Measurements from ENCODE around the gene CALML4. TPM values are rescaled to one million over a fixed set of nuclear protein-coding genes. Genes with fewer than 3 reads are reported as not detected.
"Not testable (repeated sequence)": the region's sequence is repeated elsewhere in the genome, so short reads cannot be mapped to it uniquely, and the experiment has no call there.

The CALML4 gene
- total RNA-seq, 6 donors from 2014 or later, result 3.6 to 33.7 (median 7.0) TPM

DNA sequence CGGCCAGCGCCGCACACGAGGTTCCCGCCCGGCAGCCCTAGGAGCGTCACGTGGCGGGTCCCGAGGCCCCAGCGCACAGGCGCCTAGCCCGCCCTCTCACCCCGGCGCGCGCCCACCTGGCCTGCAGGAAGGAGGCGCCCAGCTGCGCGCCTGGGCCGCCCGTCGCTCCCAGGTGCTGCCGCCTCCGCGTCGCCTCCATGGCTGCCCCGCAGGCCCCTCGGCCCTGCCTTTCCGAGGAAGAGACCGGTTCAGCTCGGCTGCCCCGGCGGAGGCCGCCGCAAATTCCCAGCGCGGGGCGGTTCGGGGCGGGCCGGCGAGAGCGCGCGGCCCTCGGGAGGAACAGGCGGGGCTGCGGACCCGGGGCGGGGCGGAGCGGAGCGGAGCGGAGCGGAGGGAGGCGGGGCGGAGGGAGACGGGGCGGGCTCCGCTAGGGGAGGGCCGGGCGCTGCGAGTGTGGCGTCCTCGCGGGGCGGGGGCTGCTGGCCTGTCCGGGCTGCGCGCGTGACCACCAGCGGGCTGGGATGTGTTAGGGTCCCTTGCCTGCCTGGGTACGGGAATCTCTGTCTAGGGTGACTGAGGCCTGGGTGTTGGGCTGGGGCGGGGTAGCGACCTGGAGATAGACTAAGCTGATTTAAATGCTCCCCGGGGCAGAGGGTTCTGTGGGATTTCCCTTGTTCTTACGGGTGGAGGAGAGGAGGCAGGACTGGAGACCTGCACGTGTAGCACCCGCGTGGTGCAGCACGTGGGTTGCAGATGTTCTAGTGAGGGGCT lies 24.4 kb upstream of the CALML4 start, which contains the start of gene CLN6:
TSS of gene CLN6 (minus strand) at position 343 of the 771 bp plus-strand sequence. CDS start at position 199, 144 bp downstream.
- peak within 1 kb of the TSS; percentile 62 to 86 (median 78) for H3K27ac ChIP-seq
- peak within 1 kb of the TSS; percentile 62 to 99 (median 74) for H3K4me3 ChIP-seq
- DNase-seq (peak; percentile 88 to 97), ATAC-seq (ENCODE audit: low FRiP score in 2 of 2) (peak; percentile 93 to 98)
- peaks cover 14 to 29% (median 18%) of the 10 kb centered on the region in 4 donors for H3K4me1 ChIP-seq
- no peaks in the 10 kb centered on the region for H3K27me3 ChIP-seq
- H3K36me3 ChIP-seq, result no peaks in the 10 kb centered on the region
- no peaks in the 10 kb centered on the region for H3K9me3 ChIP-seq
- TF ChIP-seq POLR2A (IDR thresholded peaks at IDR 0.05) (peak in 2 of 4 donors; percentile 43 to 70), POLR2AphosphoS5 (IDR thresholded peaks at IDR 0.05) (peak in 1 of 2 donors; percentile 29), EP300 (IDR thresholded peaks at IDR 0.05) (no peak)
- TF ChIP-seq, protein P1, sequence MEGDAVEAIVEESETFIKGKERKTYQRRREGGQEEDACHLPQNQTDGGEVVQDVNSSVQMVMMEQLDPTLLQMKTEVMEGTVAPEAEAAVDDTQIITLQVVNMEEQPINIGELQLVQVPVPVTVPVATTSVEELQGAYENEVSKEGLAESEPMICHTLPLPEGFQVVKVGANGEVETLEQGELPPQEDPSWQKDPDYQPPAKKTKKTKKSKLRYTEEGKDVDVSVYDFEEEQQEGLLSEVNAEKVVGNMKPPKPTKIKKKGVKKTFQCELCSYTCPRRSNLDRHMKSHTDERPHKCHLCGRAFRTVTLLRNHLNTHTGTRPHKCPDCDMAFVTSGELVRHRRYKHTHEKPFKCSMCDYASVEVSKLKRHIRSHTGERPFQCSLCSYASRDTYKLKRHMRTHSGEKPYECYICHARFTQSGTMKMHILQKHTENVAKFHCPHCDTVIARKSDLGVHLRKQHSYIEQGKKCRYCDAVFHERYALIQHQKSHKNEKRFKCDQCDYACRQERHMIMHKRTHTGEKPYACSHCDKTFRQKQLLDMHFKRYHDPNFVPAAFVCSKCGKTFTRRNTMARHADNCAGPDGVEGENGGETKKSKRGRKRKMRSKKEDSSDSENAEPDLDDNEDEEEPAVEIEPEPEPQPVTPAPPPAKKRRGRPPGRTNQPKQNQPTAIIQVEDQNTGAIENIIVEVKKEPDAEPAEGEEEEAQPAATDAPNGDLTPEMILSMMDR (IDR thresholded peaks at IDR 0.05), result peak in 2 of 6 experiments; percentile 8 to 16
- WGBS, 2 donors, result 0% methylated on average over 4 to 44 of the region's 82 CpGs

DNA sequence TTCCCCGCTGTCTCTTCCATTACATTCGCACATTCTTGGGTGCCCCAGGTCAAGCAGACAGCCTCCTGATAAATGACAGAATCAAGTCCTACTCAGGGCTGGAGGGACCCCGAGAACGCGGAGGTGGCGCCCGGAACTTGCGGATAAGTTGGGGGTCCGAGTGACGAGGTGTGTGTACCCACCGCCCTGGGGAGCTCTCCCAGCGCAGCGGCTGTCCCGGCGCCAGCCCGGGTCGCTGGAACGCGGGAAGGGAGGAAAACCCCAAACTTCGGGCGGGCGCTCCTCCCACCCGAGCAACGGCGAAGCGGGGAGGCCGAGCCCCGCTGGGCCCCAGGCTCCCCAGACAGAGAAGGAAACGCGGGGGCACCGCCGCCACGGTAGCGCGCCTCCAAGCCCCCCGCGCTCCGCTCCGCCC lies 23.8 kb upstream of the CALML4 start:
- Histone ChIP-seq H3K4me1 (peaks cover 14 to 29% (median 18%) of the 10 kb centered on the region in 4 donors), H3K36me3 (no peaks in the 10 kb centered on the region), H3K4me3 (peak overlapping the region; percentile 62 to 99 (median 74)), H3K9me3 (no peaks in the 10 kb centered on the region), H3K27ac (peak overlapping the region; percentile 62 to 86 (median 78)), H3K27me3 (no peaks in the 10 kb centered on the region)
- no peak for TF ChIP-seq EP300 (IDR thresholded peaks at IDR 0.05)
- no peak for TF ChIP-seq POLR2AphosphoS5 (IDR thresholded peaks at IDR 0.05)
- TF ChIP-seq, protein P1 (IDR thresholded peaks at IDR 0.05), result no peak
- TF ChIP-seq POLR2A (IDR thresholded peaks at IDR 0.05), result no peak
- ATAC-seq (ENCODE audit: low FRiP score in 2 of 2) (peak in 1 of 2 donors; percentile 30), DNase-seq (no peak)
- WGBS, 2 donors, result 0 to 1% methylated on average over 18 to 23 of the region's 39 CpGs

DNA sequence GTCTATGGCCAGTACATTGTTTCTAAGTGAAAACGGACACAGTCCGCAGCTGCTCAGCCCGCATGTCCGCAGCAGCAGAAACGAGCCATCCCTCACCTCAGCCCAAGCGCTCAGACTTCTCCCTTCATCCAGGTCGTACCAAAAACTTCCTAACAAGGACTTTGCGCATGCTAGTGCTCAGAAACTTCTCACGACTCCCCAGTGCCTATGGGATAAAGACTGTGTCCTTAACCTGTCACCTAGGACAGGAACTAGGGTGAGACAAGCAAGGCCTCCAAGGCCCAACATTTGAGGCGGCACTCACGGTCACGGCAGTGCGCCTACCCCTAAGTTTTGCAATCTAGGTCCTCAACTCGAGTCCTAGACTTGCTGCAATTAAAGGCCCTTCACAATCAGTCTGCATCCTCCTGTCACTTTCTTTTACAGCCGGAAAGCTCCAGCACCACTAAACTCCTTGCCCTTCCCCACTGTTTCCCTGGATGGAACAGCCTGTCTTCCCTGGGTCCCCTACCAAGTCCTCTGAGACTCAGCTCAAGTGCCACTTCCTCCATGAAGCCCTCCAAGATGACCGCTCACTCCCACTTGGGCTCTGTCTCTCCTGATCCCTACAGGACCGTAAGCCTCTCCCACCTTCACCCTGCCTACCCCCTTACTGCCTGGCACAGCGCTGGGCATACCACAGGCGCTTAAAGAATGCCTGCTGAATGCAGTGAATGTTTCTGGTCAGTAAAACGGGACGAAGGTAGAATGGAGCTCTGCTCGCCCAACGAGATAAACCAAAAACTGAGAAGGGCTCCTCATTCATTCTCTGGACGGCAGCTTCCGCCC lies 23.2 kb upstream of the CALML4 start:
- no peak for ATAC-seq (ENCODE audit: low FRiP score in 2 of 2)
- H3K4me1 ChIP-seq, result peaks cover 14 to 29% (median 18%) of the 10 kb centered on the region in 4 donors
- no peak for TF ChIP-seq POLR2AphosphoS5 (IDR thresholded peaks at IDR 0.05)
- H3K27me3 ChIP-seq, result no peaks in the 10 kb centered on the region
- peak overlapping the region in 3 of 4 donors; percentile 74 to 86 (median 83) for H3K27ac ChIP-seq
- H3K36me3 ChIP-seq, result no peaks in the 10 kb centered on the region
- 36 to 40% methylated on average over 25 of the region's 25 CpGs for WGBS, 2 donors
- H3K4me3 ChIP-seq, result peak overlapping the region; percentile 62 to 99 (median 74)
- DNase-seq, result no peak
- no peaks in the 10 kb centered on the region for H3K9me3 ChIP-seq

DNA sequence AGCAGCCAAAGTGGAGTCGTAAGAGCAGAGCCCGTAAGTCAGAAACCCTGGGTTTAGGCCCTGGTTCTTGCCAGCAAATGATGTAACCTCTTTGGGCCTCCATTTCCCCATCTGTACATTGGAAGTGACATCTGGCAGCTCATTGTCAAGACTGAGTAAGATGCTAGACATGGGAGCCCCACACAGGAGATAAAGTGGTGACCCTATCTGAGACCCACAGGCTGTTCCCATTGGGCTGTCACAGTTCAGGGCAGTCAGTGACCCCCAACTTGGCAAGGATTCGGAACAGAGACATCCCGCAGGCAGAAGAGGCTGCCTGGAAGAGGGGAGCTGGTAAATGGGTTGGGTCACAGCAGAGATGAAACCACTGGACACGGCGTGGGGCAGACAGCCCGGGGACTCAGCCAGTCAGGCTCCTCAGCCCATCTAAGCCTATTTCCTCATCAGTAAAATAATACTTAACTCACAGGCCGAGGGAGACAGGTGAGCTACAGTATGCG lies 22.6 kb upstream of the CALML4 start:
- 78 to 82% methylated on average over 6 to 9 of the region's 9 CpGs for WGBS, 2 donors
- peak overlapping the region in 1 of 4 donors; percentile 83 for H3K27ac ChIP-seq
- H3K27me3 ChIP-seq, result no peaks in the 10 kb centered on the region
- DNase-seq, result no peak
- no peak for ATAC-seq (ENCODE audit: low FRiP score in 2 of 2)
- peak overlapping the region in 2 of 4 donors; percentile 80 to 99 for H3K4me3 ChIP-seq
- no peaks in the 10 kb centered on the region for H3K9me3 ChIP-seq
- H3K36me3 ChIP-seq, result no peaks in the 10 kb centered on the region
- H3K4me1 ChIP-seq, result peaks cover 14 to 29% (median 18%) of the 10 kb centered on the region in 4 donors
- TF ChIP-seq POLR2AphosphoS5 (IDR thresholded peaks at IDR 0.05), result no peak
- TF ChIP-seq POLR2A (IDR thresholded peaks at IDR 0.05), result no peak
- TF ChIP-seq, protein P1 (IDR thresholded peaks at IDR 0.05), result no peak
- no peak for TF ChIP-seq EP300 (IDR thresholded peaks at IDR 0.05)

DNA sequence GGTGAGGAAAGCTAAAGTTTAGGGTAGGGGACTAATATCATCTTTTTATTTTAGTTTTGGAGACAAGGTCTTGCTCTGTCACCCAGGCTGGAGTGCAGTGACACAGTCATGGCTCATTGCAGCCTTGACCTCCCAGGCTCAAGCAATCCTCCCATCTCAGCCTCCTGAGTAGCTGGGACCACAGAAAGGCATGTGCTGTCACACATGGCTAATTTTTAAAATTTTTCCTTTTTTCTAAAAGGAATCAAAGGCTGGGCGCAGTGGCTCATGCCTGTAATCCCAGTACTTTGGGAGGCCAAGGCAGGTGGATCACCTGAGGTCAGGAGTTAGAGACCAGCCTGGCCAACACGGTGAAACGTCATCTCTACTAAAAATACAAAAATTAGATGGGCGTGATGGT lies 20.3 kb upstream of the CALML4 start:
- not testable (repeated sequence) for H3K36me3 ChIP-seq; H3K9me3 ChIP-seq; H3K4me3 ChIP-seq; H3K27me3 ChIP-seq; H3K27ac ChIP-seq; DNase-seq; ATAC-seq (ENCODE audit: low FRiP score in 2 of 2)
- H3K4me1 ChIP-seq, result peaks cover 14 to 27% (median 17%) of the 10 kb centered on the region in 4 donors
- 94% methylated on average over 4 of the region's 4 CpGs for whole genome bisulfite sequencing, 2 donors
